Fibroblast of the aortic adventitia (primary cell): ENCODE data around the gene RDH5. TPM values are rescaled to one million over a fixed set of nuclear protein-coding genes. Genes with fewer than 3 reads are reported as not detected.

Experiments
- DNase-seq: peaks from one replicate; pipeline ENCODE4 v3.0.0-alpha.2; 2010; ENCODE audit warnings: low read depth
- H3K4me3 ChIP-seq: 2 replicates; pipeline ENCODE4 v1.5.1; 2011; ENCODE audit warnings: low read depth, mild to moderate bottlenecking, control low read depth, low read length, moderate library complexity
- CTCF ChIP-seq: IDR thresholded peaks from 2 replicates; pipeline ENCODE4 v1.5.1; 2011; ENCODE audit warnings: mild to moderate bottlenecking, low read length, control low read depth, inconsistent platforms; ENCODE audit not compliant: insufficient read depth
- total RNA-seq: library from RNA; depleted of rRNA; stranded (reverse); fragments of >200 nt; gene quantifications from 2 replicates; pipeline ENCODE4 v1.2.3, GENCODE V29; 2012; ENCODE audit warnings: low replicate concordance

The RDH5 gene
- total RNA-seq, 1 donor = 17.7 TPM

- no peak for TF ChIP-seq CTCF
- peak overlapping the region; percentile 35 for H3K4me3 ChIP-seq
- DNase-seq = no peak
Observed at GRCh38 chr12:55718015-55718414, 2.2 kb upstream of the RDH5 start.

GRCh38 chr12:55718624-55719275 lies 1.4 kb upstream of the RDH5 start:
- DNase-seq = no peak
- no peak for TF ChIP-seq CTCF
- no peak overlapping the region for H3K4me3 ChIP-seq

GRCh38 chr12:55719371-55719770 lies 822 bp upstream of the RDH5 start:
- DNase-seq = no peak

GRCh38 chr12:55720894-55721444 lies 776 bp downstream of the RDH5 start:
- peak overlapping the region; percentile 31 for H3K4me3 ChIP-seq
- DNase-seq = peak; percentile 92
- TF ChIP-seq CTCF = peak; percentile 71

More at GRCh38 chr12:55719371-55719770, 822 bp upstream of the RDH5 start:
- H3K4me3 ChIP-seq = no peak overlapping the region
- TF ChIP-seq CTCF = no peak

- no peak for DNase-seq
- H3K4me3 ChIP-seq = peak overlapping the region; percentile 31
- no peak for TF ChIP-seq CTCF
Observed at GRCh38 chr12:55721601-55722213, 1.5 kb downstream of the RDH5 start.

GRCh38 chr12:55722948-55723347 lies 2.8 kb downstream of the RDH5 start:
- no peak overlapping the region for H3K4me3 ChIP-seq
- TF ChIP-seq CTCF = no peak
- no peak for DNase-seq
